ENCODE data around the gene DAND5. TPM values are rescaled to one million over a fixed set of nuclear protein-coding genes. Genes with fewer than 3 reads are reported as not detected.

Gene DAND5
- total and polyA plus RNA-seq, 5 donors from 2014 or later, result not detected

DNA sequence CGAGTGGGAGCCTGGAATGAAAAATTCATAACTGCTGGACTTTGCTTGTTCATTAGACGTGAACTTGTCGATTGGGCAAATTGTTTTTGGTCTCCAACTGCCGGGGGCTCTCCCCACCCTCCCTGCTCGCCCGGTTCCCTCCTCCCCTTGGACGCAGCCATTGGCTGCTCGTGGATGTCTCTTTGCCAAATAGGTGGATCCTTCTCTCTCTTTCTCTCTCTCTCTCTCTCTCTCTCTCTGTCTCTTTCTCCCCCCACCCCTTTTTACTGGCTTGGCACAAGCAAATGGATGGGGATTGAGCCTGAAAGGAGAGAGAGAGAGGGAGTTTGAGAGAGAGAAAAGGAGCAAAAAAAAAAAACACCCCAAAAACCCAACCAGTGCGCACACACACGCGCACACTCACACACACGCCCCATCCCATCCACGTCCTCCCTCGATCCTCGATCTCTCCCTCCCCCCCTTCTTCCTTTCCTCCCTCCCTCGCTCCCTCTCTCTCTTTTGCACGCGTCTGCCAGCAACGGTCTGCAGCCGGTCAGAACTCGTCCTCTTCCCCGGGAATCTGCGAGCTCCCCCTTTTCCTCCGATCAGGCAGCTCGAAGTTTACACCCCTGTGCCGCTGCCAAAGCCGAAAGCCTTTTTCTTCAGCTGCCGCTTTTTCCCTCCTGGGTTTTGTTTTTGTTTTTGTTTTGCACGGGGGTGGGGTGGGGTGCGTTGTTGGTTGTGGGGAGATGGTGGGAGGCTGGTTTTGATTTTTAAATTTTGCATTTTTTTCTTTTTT, 53.7 kb downstream of the DAND5 start:
- no peak for DNase-seq
- H3K4me1 ChIP-seq (ENCODE audit: control insufficient read depth, insufficient read depth, low read length, poor library complexity, severe bottlenecking), result peaks cover 17% of the 10 kb centered on the region
- H3K36me3 ChIP-seq (ENCODE audit: control insufficient read depth, insufficient read depth, low read length), result no peaks in the 10 kb centered on the region
- peaks cover 7% of the 10 kb centered on the region for H3K27me3 ChIP-seq (ENCODE audit: control insufficient read depth, insufficient read depth, low read length)
- ATAC-seq (ENCODE audit: low read depth in 2 of 2), result no peak
- peak overlapping the region in 2 of 4 donors; percentile 22 to 76 for H3K4me3 Mint-ChIP-seq
- H3K4me3 ChIP-seq (ENCODE audit: low read depth, low read length), result no peak overlapping the region
- peaks cover 9% of the 10 kb centered on the region for H3K36me3 Mint-ChIP-seq
- H3K4me1 Mint-ChIP-seq, result peaks cover 6 to 29% (median 8%) of the 10 kb centered on the region in 4 donors
- H3K27ac ChIP-seq (ENCODE audit: insufficient read depth, low read length, poor library complexity, severe bottlenecking), result no peak overlapping the region
- H3K27ac Mint-ChIP-seq, result no peak overlapping the region
- H3K9me3 ChIP-seq (ENCODE audit: control insufficient read depth in 2 of 2, low read length in 2 of 2), result no peaks in the 10 kb centered on the region
- peaks cover 0 to 5% (median 0%) of the 10 kb centered on the region in 7 donors for H3K9me3 Mint-ChIP-seq
- H3K27me3 Mint-ChIP-seq, result peaks cover 72% of the 10 kb centered on the region

DNA sequence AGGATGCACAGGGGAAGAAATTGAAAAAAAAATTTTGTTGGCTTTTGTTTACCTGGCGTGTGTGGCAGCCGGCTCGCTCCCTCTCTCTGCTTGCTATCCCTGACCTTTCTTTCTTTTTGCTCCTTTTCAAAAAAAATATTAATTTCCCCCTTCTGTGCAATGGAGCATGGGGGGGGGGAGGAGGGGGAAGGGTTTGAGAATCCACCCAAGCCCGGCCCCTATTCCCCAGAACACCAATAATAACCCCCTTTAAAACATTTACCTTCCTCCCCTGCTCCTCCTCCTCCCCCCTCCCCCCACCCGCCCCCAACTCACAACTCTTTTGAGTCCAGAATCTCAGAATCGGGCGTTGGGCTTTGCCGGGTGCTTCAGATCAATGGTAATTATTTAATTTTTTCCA, 54.3 kb downstream of the DAND5 start:
- no peaks in the 10 kb centered on the region for H3K36me3 ChIP-seq (ENCODE audit: control insufficient read depth, insufficient read depth, low read length)
- H3K4me1 ChIP-seq (ENCODE audit: control insufficient read depth, insufficient read depth, low read length, poor library complexity, severe bottlenecking), result peaks cover 17% of the 10 kb centered on the region
- no peaks in the 10 kb centered on the region for H3K9me3 ChIP-seq (ENCODE audit: control insufficient read depth in 2 of 2, low read length in 2 of 2)
- peaks cover 0 to 5% (median 0%) of the 10 kb centered on the region in 7 donors for H3K9me3 Mint-ChIP-seq
- peaks cover 9% of the 10 kb centered on the region for H3K36me3 Mint-ChIP-seq
- no peak overlapping the region for H3K27ac ChIP-seq (ENCODE audit: insufficient read depth, low read length, poor library complexity, severe bottlenecking)
- no peak overlapping the region for H3K4me3 ChIP-seq (ENCODE audit: low read depth, low read length)
- H3K27me3 ChIP-seq (ENCODE audit: control insufficient read depth, insufficient read depth, low read length), result peaks cover 7% of the 10 kb centered on the region
- peaks cover 72% of the 10 kb centered on the region for H3K27me3 Mint-ChIP-seq
- DNase-seq (no peak), ATAC-seq (ENCODE audit: low read depth in 2 of 2) (no peak)
- peak overlapping the region in 1 of 4 donors; percentile 76 for H3K4me3 Mint-ChIP-seq
- peaks cover 6 to 29% (median 8%) of the 10 kb centered on the region in 4 donors for H3K4me1 Mint-ChIP-seq
- H3K27ac Mint-ChIP-seq, result no peak overlapping the region

Other genes starting within 250 kb of the DAND5 start
- 42.9 TPM for gene TNPO2, start 245.6 kb upstream of the DAND5 start, total RNA-seq
- gene TNPO2, start 245.6 kb upstream of the DAND5 start, polyA plus RNA-seq, result 1 to 10 TPM; 1.7 to 3.1 (median 2.0) TPM
- 197 TPM for gene TRIR, start 234.9 kb upstream of the DAND5 start, total RNA-seq
- gene TRIR, start 234.9 kb upstream of the DAND5 start, polyA plus RNA-seq, result 100 to 1,000 TPM; 238 to 323 (median 261) TPM
- gene GET3, start 232.1 kb upstream of the DAND5 start, total RNA-seq, result 37.9 TPM
- 10 to 100 TPM; 68.0 to 91.2 (median 81.9) TPM for gene GET3, start 232.1 kb upstream of the DAND5 start, polyA plus RNA-seq
- gene BEST2, start 217.8 kb upstream of the DAND5 start, total RNA-seq, result not detected
- gene BEST2, start 217.8 kb upstream of the DAND5 start, polyA plus RNA-seq, result not detected
- 16.9 TPM for gene HOOK2, start 194.0 kb upstream of the DAND5 start, total RNA-seq
- 1 to 10 TPM in 3 of 4 donors, under 1 TPM in 1; 0.24 to 1.9 (median 1.6) TPM for gene HOOK2, start 194.0 kb upstream of the DAND5 start, polyA plus RNA-seq
- 2,802 TPM for gene JUNB, start 178.1 kb upstream of the DAND5 start, total RNA-seq
- 100 to 1,000 TPM; 582 to 986 (median 765) TPM for gene JUNB, start 178.1 kb upstream of the DAND5 start, polyA plus RNA-seq
- gene PRDX2, start 167.8 kb upstream of the DAND5 start, total RNA-seq, result 74.0 TPM
- gene PRDX2, start 167.8 kb upstream of the DAND5 start, polyA plus RNA-seq, result 100 to 1,000 TPM; 326 to 380 (median 341) TPM
- 2.8 TPM for gene THSD8, start 167.5 kb upstream of the DAND5 start, total RNA-seq
- gene THSD8, start 167.5 kb upstream of the DAND5 start, polyA plus RNA-seq, result 10 to 100 TPM in 1 of 4 donors, 1 to 10 TPM in 1, under 1 TPM in 1, not detected in 1; 0.66 to 13.9 (median 4.8) TPM
- gene RNASEH2A, start 163.0 kb upstream of the DAND5 start, total RNA-seq, result 4.7 TPM
- 10 to 100 TPM; 18.7 to 27.5 (median 23.4) TPM for gene RNASEH2A, start 163.0 kb upstream of the DAND5 start, polyA plus RNA-seq
- not detected for gene RTBDN, start 135.0 kb upstream of the DAND5 start, total RNA-seq
- gene RTBDN, start 135.0 kb upstream of the DAND5 start, polyA plus RNA-seq, result not detected
- gene MAST1, start 131.1 kb upstream of the DAND5 start, total RNA-seq, result 0.94 TPM
- 1 to 10 TPM in 1 of 4 donors, under 1 TPM in 2, not detected in 1; 0.05 to 1.8 (median 0.52) TPM for gene MAST1, start 131.1 kb upstream of the DAND5 start, polyA plus RNA-seq
- gene DNASE2, start 88.1 kb upstream of the DAND5 start, total RNA-seq, result 20.2 TPM
- gene DNASE2, start 88.1 kb upstream of the DAND5 start, polyA plus RNA-seq, result 10 to 100 TPM; 54.4 to 72.1 (median 63.6) TPM
- not detected for gene KLF1, start 82.4 kb upstream of the DAND5 start, total RNA-seq
- gene KLF1, start 82.4 kb upstream of the DAND5 start, polyA plus RNA-seq, result under 1 TPM in 1 of 4 donors, not detected in 3; 0.23 TPM
- 40.0 TPM for gene GCDH, start 78.4 kb upstream of the DAND5 start, total RNA-seq
- gene GCDH, start 78.4 kb upstream of the DAND5 start, polyA plus RNA-seq, result 10 to 100 TPM; 15.1 to 17.6 (median 16.1) TPM
- 0.54 TPM for gene SYCE2, start 50.3 kb upstream of the DAND5 start, total RNA-seq
- gene SYCE2, start 50.3 kb upstream of the DAND5 start, polyA plus RNA-seq, result under 1 TPM in 1 of 4 donors, not detected in 3; 0.14 TPM
- 28.9 TPM for gene FARSA, start 35.9 kb upstream of the DAND5 start, total RNA-seq
- 10 to 100 TPM; 52.2 to 74.0 (median 62.6) TPM for gene FARSA, start 35.9 kb upstream of the DAND5 start, polyA plus RNA-seq
- 484 TPM for gene CALR, start 31.0 kb upstream of the DAND5 start, total RNA-seq
- 100 to 1,000 TPM; 113 to 172 (median 149) TPM for gene CALR, start 31.0 kb upstream of the DAND5 start, polyA plus RNA-seq
- gene RAD23A, start 23.7 kb upstream of the DAND5 start, total RNA-seq, result 80.9 TPM
- gene RAD23A, start 23.7 kb upstream of the DAND5 start, polyA plus RNA-seq, result 10 to 100 TPM; 73.8 to 85.0 (median 78.1) TPM
- 7.4 TPM for gene GADD45GIP1, start 12.4 kb upstream of the DAND5 start, total RNA-seq
- 10 to 100 TPM; 57.2 to 71.9 (median 66.6) TPM for gene GADD45GIP1, start 12.4 kb upstream of the DAND5 start, polyA plus RNA-seq
- gene NFIX, start 25.9 kb downstream of the DAND5 start, total RNA-seq, result 1.2 TPM
- under 1 TPM in 1 of 4 donors, not detected in 3; 0.15 TPM for gene NFIX, start 25.9 kb downstream of the DAND5 start, polyA plus RNA-seq
- gene LYL1, start 133.3 kb downstream of the DAND5 start, total RNA-seq, result 8.7 TPM
- 10 to 100 TPM in 1 of 4 donors, 1 to 10 TPM in 3; 6.5 to 14.2 (median 7.5) TPM for gene LYL1, start 133.3 kb downstream of the DAND5 start, polyA plus RNA-seq
- gene TRMT1, start 147.2 kb downstream of the DAND5 start, total RNA-seq, result 57.6 TPM
- gene TRMT1, start 147.2 kb downstream of the DAND5 start, polyA plus RNA-seq, result 10 to 100 TPM; 16.0 to 22.3 (median 19.9) TPM
- gene NACC1, start 148.7 kb downstream of the DAND5 start, total RNA-seq, result 25.4 TPM
- gene NACC1, start 148.7 kb downstream of the DAND5 start, polyA plus RNA-seq, result 1 to 10 TPM in 2 of 4 donors, under 1 TPM in 2; 0.71 to 2.5 (median 1.2) TPM
- 56.5 TPM for gene STX10, start 180.8 kb downstream of the DAND5 start, total RNA-seq
- gene STX10, start 180.8 kb downstream of the DAND5 start, polyA plus RNA-seq, result 10 to 100 TPM; 52.4 to 68.2 (median 58.9) TPM
- gene IER2, start 180.8 kb downstream of the DAND5 start, total RNA-seq, result 478 TPM
- gene IER2, start 180.8 kb downstream of the DAND5 start, polyA plus RNA-seq, result 100 to 1,000 TPM; 144 to 234 (median 197) TPM